Right hindlimb (tissue), 1 donor: Measurements from ENCODE around the gene DOCK4.
"Not testable (repeated sequence)": the region's sequence is repeated elsewhere in the genome, so short reads cannot be mapped to it uniquely, and the experiment has no call there.

Experiments used
- DNase-seq: peaks from one replicate; pipeline ENCODE4 v3.0.0-alpha.2; 2018

DOCK4 gene

GRCh38 chr7:111937163-111937562 is 269.0 kb downstream of the DOCK4 start:
- DNase-seq: no peak

- DNase-seq: no peak
Measured at GRCh38 chr7:111933609-111934008, 272.6 kb downstream of the DOCK4 start.

GRCh38 chr7:111931958-111932357 is 274.2 kb downstream of the DOCK4 start:
- no peak for DNase-seq

GRCh38 chr7:111931016-111931517 is 275.1 kb downstream of the DOCK4 start:
- no peak for DNase-seq

GRCh38 chr7:111929264-111929663 is 276.9 kb downstream of the DOCK4 start:
- DNase-seq: no peak

GRCh38 chr7:111927353-111928019 is 278.7 kb downstream of the DOCK4 start:
- no peak for DNase-seq

- no peak for DNase-seq
Measured at GRCh38 chr7:111920329-111920728, 285.9 kb downstream of the DOCK4 start.

GRCh38 chr7:111919631-111920179 is 286.5 kb downstream of the DOCK4 start:
- no peak for DNase-seq

- DNase-seq: no peak
Measured at GRCh38 chr7:111919164-111919563, 287.0 kb downstream of the DOCK4 start.

GRCh38 chr7:111918461-111918860 is 287.7 kb downstream of the DOCK4 start:
- no peak for DNase-seq

GRCh38 chr7:111917404-111917803 is 288.8 kb downstream of the DOCK4 start:
- DNase-seq: not testable (repeated sequence)

GRCh38 chr7:111914291-111914690 is 291.9 kb downstream of the DOCK4 start:
- DNase-seq: no peak

- no peak for DNase-seq
Measured at GRCh38 chr7:111911166-111911961, 294.8 kb downstream of the DOCK4 start.

- no peak for DNase-seq
Measured at GRCh38 chr7:111910656-111911055, 295.5 kb downstream of the DOCK4 start.

GRCh38 chr7:111908673-111909072 is 297.5 kb downstream of the DOCK4 start:
- not testable (repeated sequence) for DNase-seq

GRCh38 chr7:111903797-111904196 is 302.4 kb downstream of the DOCK4 start:
- no peak for DNase-seq

- DNase-seq: no peak
Measured at GRCh38 chr7:111903016-111903415, 303.2 kb downstream of the DOCK4 start.

- DNase-seq: no peak
Measured at GRCh38 chr7:111900283-111900682, 305.9 kb downstream of the DOCK4 start.

GRCh38 chr7:111895049-111895448 is 311.1 kb downstream of the DOCK4 start:
- DNase-seq: no peak

- no peak for DNase-seq
Measured at GRCh38 chr7:111894518-111894917, 311.7 kb downstream of the DOCK4 start.

- no peak for DNase-seq
Measured at GRCh38 chr7:111893190-111893589, 313.0 kb downstream of the DOCK4 start.

GRCh38 chr7:111892588-111892987 is 313.6 kb downstream of the DOCK4 start:
- no peak for DNase-seq

GRCh38 chr7:111887734-111888133 is 318.5 kb downstream of the DOCK4 start:
- DNase-seq: no peak

GRCh38 chr7:111886233-111886632 is 320.0 kb downstream of the DOCK4 start:
- DNase-seq: no peak
